Parathyroid adenoma (tissue), 2 donors: ENCODE measurements around the gene PRKAB1.

Experiments
- H2AFZ ChIP-seq: fragments of 300-600 bp; sonication (generic); one replicate; pipeline ENCODE4 v1.7.0; 2017; ENCODE audit warnings: antibody characterized with exemption, mild to moderate bottlenecking
- H3K27ac ChIP-seq: fragments of 300-600 bp; sonication (generic); one replicate; pipeline ENCODE4 v1.7.0; 2017
- H3K27me3 ChIP-seq: fragments of 300-600 bp; sonication (generic); one replicate; pipeline ENCODE4 v1.7.0; 2017; ENCODE audit warnings: low read length; ENCODE audit not compliant: control insufficient read depth, insufficient read depth
- H3K36me3 ChIP-seq: fragments of 300-600 bp; sonication (generic); one replicate; pipeline ENCODE4 v1.7.0; 2017; ENCODE audit warnings: low read length; ENCODE audit not compliant: control insufficient read depth, insufficient read depth
- H3K4me1 ChIP-seq: fragments of 300-600 bp; sonication (generic); one replicate; pipeline ENCODE4 v1.7.0; 2017; ENCODE audit warnings: control low read depth
- H3K4me2 ChIP-seq: fragments of 300-600 bp; sonication (generic); one replicate; pipeline ENCODE4 v1.7.0; 2017; ENCODE audit warnings: low read length
- H3K4me3 ChIP-seq: fragments of 300-600 bp; sonication (generic); one replicate; pipeline ENCODE4 v1.7.0; 2017; ENCODE audit warnings: low read depth, low read length
- H3K79me2 ChIP-seq: fragments of 300-600 bp; sonication (generic); one replicate; pipeline ENCODE4 v1.7.0; 2017; ENCODE audit warnings: control low read depth
- H3K9ac ChIP-seq: fragments of 300-600 bp; sonication (generic); one replicate; pipeline ENCODE4 v1.7.0; 2017; ENCODE audit warnings: mild to moderate bottlenecking
- H3K9me3 ChIP-seq: fragments of 300-600 bp; sonication (generic); one replicate; pipeline ENCODE4 v1.7.0; 2017; ENCODE audit warnings: low read length; ENCODE audit not compliant: control insufficient read depth
- CTCF ChIP-seq: fragments of 300-600 bp; sonication (generic); IDR thresholded peaks from one replicate; pipeline ENCODE4 v1.7.0; 2017; ENCODE audit warnings: antibody characterized with exemption, mild to moderate bottlenecking
- donor health status: primary hyperparathyroidism.

Gene PRKAB1

DNA sequence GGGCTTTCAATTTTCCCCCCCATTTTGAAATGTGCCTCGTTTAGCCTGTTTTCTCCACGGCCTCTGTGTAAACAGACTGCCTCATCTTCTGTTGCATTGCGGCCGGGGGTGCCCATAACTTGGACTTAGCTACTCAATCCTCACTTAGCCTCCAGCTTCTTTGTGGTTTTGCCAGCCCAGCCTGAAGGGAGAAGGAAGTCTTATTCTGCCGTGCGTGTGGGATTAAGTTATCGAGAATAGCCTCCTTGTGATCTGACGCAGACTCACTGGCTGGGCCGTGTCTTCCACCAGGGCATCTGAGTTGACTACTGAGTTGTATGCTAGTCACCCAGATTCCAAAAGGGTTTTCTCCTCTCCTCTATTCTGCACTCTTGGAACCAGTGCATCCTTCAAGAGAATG is 8.1 kb downstream of the PRKAB1 start:
- no peak for TF ChIP-seq CTCF
- Histone ChIP-seq H3K79me2 (no peaks in the 10 kb centered on the region), H3K9me3 (no peaks in the 10 kb centered on the region), H3K9ac (no peak overlapping the region), H3K4me1 (no peaks in the 10 kb centered on the region), H3K4me3 (no peak overlapping the region), H3K36me3 (no peaks in the 10 kb centered on the region), H3K27me3 (no peaks in the 10 kb centered on the region), H3K4me2 (no peak overlapping the region), H2AFZ (no peak overlapping the region), H3K27ac (no peak overlapping the region)

- Histone ChIP-seq H3K4me1 (no peaks in the 10 kb centered on the region), H3K79me2 (no peaks in the 10 kb centered on the region), H3K9ac (no peak overlapping the region), H3K4me3 (no peak overlapping the region), H3K36me3 (no peaks in the 10 kb centered on the region), H3K4me2 (no peak overlapping the region), H2AFZ (no peak overlapping the region), H3K27ac (no peak overlapping the region), H3K9me3 (no peaks in the 10 kb centered on the region), H3K27me3 (no peaks in the 10 kb centered on the region)
- no peak for TF ChIP-seq CTCF
Observed at GRCh38 chr12:119676573-119676972, 8.6 kb downstream of the PRKAB1 start.

DNA sequence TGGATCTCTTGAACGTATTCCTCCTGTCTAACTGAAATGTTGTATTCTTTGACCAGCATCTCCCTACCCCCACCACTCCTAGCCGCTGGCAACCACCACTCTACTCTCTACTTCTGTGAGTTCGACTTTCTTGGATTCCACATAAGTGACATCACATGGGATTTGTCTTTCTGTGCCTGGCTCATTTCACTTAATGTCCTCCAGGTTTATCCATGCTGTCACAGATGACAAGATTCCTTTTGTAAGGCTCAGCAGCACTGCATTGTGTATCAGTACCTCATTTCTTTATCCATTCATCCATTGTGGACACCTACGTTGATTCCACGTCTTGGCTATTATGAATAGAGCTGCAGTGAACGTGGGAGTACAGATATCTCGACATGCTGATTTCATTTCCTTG is 10.5 kb downstream of the PRKAB1 start:
- Histone ChIP-seq H3K36me3 (no peaks in the 10 kb centered on the region), H3K9ac (no peak overlapping the region), H3K27ac (no peak overlapping the region), H2AFZ (no peak overlapping the region), H3K9me3 (no peaks in the 10 kb centered on the region), H3K79me2 (no peaks in the 10 kb centered on the region), H3K4me1 (peaks cover 12% of the 10 kb centered on the region), H3K27me3 (no peaks in the 10 kb centered on the region), H3K4me3 (no peak overlapping the region), H3K4me2 (no peak overlapping the region)
- no peak for TF ChIP-seq CTCF

- H2AFZ ChIP-seq = no peak overlapping the region
- H3K9ac ChIP-seq = no peak overlapping the region
- no peak overlapping the region for H3K4me3 ChIP-seq
- H3K4me2 ChIP-seq = no peak overlapping the region
- no peaks in the 10 kb centered on the region for H3K9me3 ChIP-seq
- no peak for TF ChIP-seq CTCF
- H3K79me2 ChIP-seq = no peaks in the 10 kb centered on the region
- H3K27ac ChIP-seq = no peak overlapping the region
- no peaks in the 10 kb centered on the region for H3K36me3 ChIP-seq
- peaks cover 12% of the 10 kb centered on the region for H3K4me1 ChIP-seq
- no peaks in the 10 kb centered on the region for H3K27me3 ChIP-seq
Observed at GRCh38 chr12:119679081-119679480, 11.1 kb downstream of the PRKAB1 start.

DNA sequence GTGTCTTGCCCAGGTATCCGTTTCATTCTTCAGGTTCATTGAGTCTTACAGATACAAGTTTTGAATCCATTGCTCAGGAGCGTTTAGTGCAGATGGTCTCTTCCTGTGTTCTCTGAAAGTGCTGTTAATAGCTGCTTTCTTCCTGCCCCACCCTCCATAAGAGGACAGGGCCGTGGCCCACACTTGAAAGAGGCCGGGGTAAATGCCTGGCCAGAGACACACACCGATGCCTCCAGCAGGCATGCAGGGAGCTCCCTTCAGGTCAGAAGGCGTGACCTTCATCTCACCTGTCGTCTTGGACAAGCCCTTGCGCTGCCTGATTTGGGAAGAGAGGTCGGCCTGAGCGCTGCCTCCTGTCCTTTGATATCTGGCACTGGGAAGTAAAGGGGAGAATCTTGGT is 11.6 kb downstream of the PRKAB1 start:
- H3K4me2 ChIP-seq = no peak overlapping the region
- H2AFZ ChIP-seq = no peak overlapping the region
- no peaks in the 10 kb centered on the region for H3K79me2 ChIP-seq
- no peaks in the 10 kb centered on the region for H3K36me3 ChIP-seq
- H3K9ac ChIP-seq = no peak overlapping the region
- no peak overlapping the region for H3K27ac ChIP-seq
- no peak for TF ChIP-seq CTCF
- no peaks in the 10 kb centered on the region for H3K9me3 ChIP-seq
- H3K4me3 ChIP-seq = no peak overlapping the region
- peaks cover 13% of the 10 kb centered on the region for H3K4me1 ChIP-seq
- no peaks in the 10 kb centered on the region for H3K27me3 ChIP-seq
